ENCODE results near the gene HPS4. TPM values are rescaled to one million over a fixed set of nuclear protein-coding genes. Genes with fewer than 3 reads are reported as not detected.

The HPS4 gene
- total RNA-seq, 1 donor from 2014 or later = 95.5 TPM

DNA sequence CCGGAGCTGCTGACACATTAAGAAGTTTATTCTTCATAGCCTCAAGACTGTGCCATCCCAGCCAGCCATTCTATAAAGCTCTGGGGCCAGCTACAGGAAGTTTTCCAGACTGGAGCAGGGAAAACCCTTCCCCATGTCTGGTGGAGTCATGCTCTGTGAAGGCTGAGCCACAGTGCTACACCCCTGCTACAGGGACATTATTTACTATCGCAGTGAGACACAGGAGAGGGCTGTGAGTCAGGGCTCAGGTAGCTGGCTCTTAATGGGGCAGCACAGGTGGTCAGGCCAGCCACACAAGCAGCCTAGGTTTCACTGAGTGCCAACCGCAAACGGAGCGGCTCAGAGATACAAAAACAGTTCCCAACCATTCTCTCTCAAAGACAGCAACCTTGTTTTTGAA is 12.1 kb downstream of the HPS4 start:
- peaks cover 30% of the 10 kb centered on the region for H3K36me3 Mint-ChIP-seq
- Histone ChIP-seq H4K20me1 (ENCODE audit: low read depth) (no peaks in the 10 kb centered on the region), H3K9me3 (ENCODE audit: low read depth) (no peaks in the 10 kb centered on the region), H3K4me3 (no peak overlapping the region), H3K4me2 (no peak overlapping the region), H3F3A (ENCODE audit: low read depth) (no peaks in the 10 kb centered on the region), H3K4me1 (no peaks in the 10 kb centered on the region), H3K27me3 (no peaks in the 10 kb centered on the region), H3K9ac (no peak overlapping the region), H3K36me3 (no peaks in the 10 kb centered on the region), H3K79me2 (ENCODE audit: low read depth) (no peaks in the 10 kb centered on the region), H3K27ac (no peak overlapping the region), H2AFZ (replicated peaks) (no peak overlapping the region)
- H3K27ac Mint-ChIP-seq = no peak overlapping the region
- H3K27me3 Mint-ChIP-seq (ENCODE audit: insufficient read depth, low read depth) = no peaks in the 10 kb centered on the region
- no peak overlapping the region for H3K4me3 Mint-ChIP-seq
- no peak for TF ChIP-seq EZH2phosphoT487 (IDR thresholded peaks at IDR 0.05)
- no peak for TF ChIP-seq EZH2 (IDR thresholded peaks at IDR 0.05)
- TF ChIP-seq, protein P1, sequence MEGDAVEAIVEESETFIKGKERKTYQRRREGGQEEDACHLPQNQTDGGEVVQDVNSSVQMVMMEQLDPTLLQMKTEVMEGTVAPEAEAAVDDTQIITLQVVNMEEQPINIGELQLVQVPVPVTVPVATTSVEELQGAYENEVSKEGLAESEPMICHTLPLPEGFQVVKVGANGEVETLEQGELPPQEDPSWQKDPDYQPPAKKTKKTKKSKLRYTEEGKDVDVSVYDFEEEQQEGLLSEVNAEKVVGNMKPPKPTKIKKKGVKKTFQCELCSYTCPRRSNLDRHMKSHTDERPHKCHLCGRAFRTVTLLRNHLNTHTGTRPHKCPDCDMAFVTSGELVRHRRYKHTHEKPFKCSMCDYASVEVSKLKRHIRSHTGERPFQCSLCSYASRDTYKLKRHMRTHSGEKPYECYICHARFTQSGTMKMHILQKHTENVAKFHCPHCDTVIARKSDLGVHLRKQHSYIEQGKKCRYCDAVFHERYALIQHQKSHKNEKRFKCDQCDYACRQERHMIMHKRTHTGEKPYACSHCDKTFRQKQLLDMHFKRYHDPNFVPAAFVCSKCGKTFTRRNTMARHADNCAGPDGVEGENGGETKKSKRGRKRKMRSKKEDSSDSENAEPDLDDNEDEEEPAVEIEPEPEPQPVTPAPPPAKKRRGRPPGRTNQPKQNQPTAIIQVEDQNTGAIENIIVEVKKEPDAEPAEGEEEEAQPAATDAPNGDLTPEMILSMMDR (IDR thresholded peaks at IDR 0.05) = no peak
- H3K9me3 Mint-ChIP-seq = no peaks in the 10 kb centered on the region
- peaks cover under 1% of the 10 kb centered on the region for H3K4me1 Mint-ChIP-seq
- DNase-seq (ENCODE audit: low spot score) = no peak

DNA sequence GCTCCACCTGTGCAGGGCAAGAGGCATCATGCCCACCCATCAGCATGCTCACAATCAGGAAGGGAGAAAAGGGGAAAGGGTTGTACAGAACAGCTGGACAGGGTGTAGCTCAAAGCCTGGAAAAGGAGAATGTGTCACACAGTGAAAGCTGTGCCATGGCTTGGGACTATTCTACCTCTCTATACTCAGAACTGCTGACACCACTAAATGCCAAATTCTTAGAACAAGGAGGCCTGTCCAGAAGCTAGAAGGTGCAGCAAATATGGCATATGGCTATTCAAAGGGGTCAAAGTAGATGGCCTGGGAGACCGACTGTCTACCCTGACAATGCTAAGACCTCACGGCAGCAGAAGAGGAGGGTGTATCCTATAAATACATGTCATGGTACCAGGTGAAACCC is 12.8 kb downstream of the HPS4 start:
- Histone ChIP-seq H3F3A (ENCODE audit: low read depth) (no peaks in the 10 kb centered on the region), H2AFZ (replicated peaks) (no peak overlapping the region), H3K27ac (no peak overlapping the region), H3K36me3 (no peaks in the 10 kb centered on the region), H3K4me1 (no peaks in the 10 kb centered on the region), H3K9ac (no peak overlapping the region), H3K27me3 (no peaks in the 10 kb centered on the region), H3K4me2 (no peak overlapping the region), H3K4me3 (no peak overlapping the region), H4K20me1 (ENCODE audit: low read depth) (no peaks in the 10 kb centered on the region), H3K9me3 (ENCODE audit: low read depth) (no peaks in the 10 kb centered on the region), H3K79me2 (ENCODE audit: low read depth) (no peaks in the 10 kb centered on the region)
- no peak for DNase-seq (ENCODE audit: low spot score)
- no peaks in the 10 kb centered on the region for H3K9me3 Mint-ChIP-seq
- no peaks in the 10 kb centered on the region for H3K27me3 Mint-ChIP-seq (ENCODE audit: insufficient read depth, low read depth)
- H3K27ac Mint-ChIP-seq = no peak overlapping the region
- TF ChIP-seq EZH2phosphoT487 (IDR thresholded peaks at IDR 0.05) (no peak), EZH2 (IDR thresholded peaks at IDR 0.05) (no peak)
- TF ChIP-seq, protein P1 (IDR thresholded peaks at IDR 0.05) = no peak
- no peak overlapping the region for H3K4me3 Mint-ChIP-seq
- H3K36me3 Mint-ChIP-seq = peaks cover 31% of the 10 kb centered on the region
- no peaks in the 10 kb centered on the region for H3K4me1 Mint-ChIP-seq

DNA sequence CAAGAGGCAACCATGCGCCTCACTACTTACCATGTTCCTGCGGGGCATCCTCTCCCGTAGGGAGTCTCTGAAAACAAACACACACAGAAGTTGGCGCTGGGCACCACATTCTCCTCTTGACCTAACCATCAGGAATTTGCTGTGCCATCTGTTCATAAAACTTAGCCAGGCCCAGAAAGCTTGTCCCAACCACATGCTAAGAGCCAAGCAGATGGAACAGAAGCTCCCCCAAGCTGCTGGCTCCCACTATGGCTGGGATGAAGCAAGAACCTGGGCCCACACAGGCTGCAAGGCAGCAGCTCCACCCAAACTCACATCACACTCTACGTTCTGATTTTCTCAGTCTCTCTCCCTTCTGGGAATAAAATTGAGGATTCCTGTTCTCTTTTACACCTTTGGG is 17.4 kb downstream of the HPS4 start:
- peaks cover 33% of the 10 kb centered on the region for H3K4me1 Mint-ChIP-seq
- H3K4me3 ChIP-seq = no peak overlapping the region
- no peaks in the 10 kb centered on the region for H3K36me3 ChIP-seq
- peaks cover 22% of the 10 kb centered on the region for H4K20me1 ChIP-seq (ENCODE audit: low read depth)
- H3K27me3 Mint-ChIP-seq (ENCODE audit: insufficient read depth, low read depth) = no peaks in the 10 kb centered on the region
- no peak overlapping the region for H3K27ac ChIP-seq
- no peak for DNase-seq (ENCODE audit: low spot score)
- no peaks in the 10 kb centered on the region for H3K9me3 ChIP-seq (ENCODE audit: low read depth)
- H3K4me1 ChIP-seq = peaks cover 12% of the 10 kb centered on the region
- H2AFZ ChIP-seq (replicated peaks) = no peak overlapping the region
- no peaks in the 10 kb centered on the region for H3K27me3 ChIP-seq
- no peaks in the 10 kb centered on the region for H3K79me2 ChIP-seq (ENCODE audit: low read depth)
- H3K27ac Mint-ChIP-seq = no peak overlapping the region
- TF ChIP-seq EZH2phosphoT487 (IDR thresholded peaks at IDR 0.05) (no peak), EZH2 (IDR thresholded peaks at IDR 0.05) (no peak)
- TF ChIP-seq, protein P1 (IDR thresholded peaks at IDR 0.05) = no peak
- H3K4me2 ChIP-seq = no peak overlapping the region
- no peaks in the 10 kb centered on the region for H3K9me3 Mint-ChIP-seq
- no peaks in the 10 kb centered on the region for H3F3A ChIP-seq (ENCODE audit: low read depth)
- no peak overlapping the region for H3K4me3 Mint-ChIP-seq
- no peak overlapping the region for H3K9ac ChIP-seq
- peaks cover 39% of the 10 kb centered on the region for H3K36me3 Mint-ChIP-seq
